Activated CD8-positive, alpha-beta memory T cell treated with anti-CD3 and anti-CD28 coated beads, Interleukin-2, amount 50 U/mL, for 24 hours (primary cell): ENCODE measurements around the gene WNK2.

ENCODE experiments used
- DNase-seq: peaks from one replicate; pipeline ENCODE4 v3.0.0-alpha.2; 2020; ENCODE audit errors: extremely low read depth

Gene WNK2

DNA sequence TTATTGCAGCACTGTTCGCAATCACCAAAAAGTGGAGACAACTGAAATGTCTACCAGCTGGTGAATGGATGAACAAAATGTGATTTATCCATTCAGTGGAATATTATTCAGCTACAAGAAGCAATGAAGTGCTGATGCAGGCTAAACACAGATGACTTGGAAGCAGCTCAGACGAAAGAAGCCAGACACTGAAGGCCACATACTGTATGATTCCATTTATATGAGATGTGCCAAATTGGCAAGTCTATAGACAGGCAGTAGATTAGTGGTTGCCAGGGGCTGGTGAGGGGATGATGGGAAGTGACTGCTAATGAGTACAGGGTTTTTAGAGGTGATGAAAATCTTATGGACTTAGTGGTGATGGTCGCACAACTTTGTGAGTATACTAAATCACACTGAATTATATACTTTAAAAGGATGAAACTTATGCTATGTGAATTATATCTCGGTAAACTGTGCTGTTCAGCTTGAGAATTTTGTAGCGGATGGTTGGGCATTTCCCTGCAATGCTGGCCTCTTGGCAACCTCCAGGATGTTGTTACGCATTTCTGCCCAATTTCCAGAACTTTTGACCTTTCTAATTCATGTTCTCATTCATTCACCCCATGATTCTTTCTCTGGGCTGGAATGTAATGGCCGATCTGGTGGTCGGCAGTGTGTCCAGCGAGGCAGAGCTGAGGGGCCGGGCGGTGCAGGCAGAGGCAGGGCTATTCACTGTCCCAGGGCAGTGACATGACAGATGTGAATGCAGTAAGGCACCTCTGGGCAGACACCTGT lies 22.0 kb upstream of the WNK2 start:
- DNase-seq, result no peak

GRCh38 chr9:93164085-93164484 lies 19.9 kb upstream of the WNK2 start:
- no peak for DNase-seq

GRCh38 chr9:93166699-93167098 lies 17.2 kb upstream of the WNK2 start:
- DNase-seq, result no peak

DNA sequence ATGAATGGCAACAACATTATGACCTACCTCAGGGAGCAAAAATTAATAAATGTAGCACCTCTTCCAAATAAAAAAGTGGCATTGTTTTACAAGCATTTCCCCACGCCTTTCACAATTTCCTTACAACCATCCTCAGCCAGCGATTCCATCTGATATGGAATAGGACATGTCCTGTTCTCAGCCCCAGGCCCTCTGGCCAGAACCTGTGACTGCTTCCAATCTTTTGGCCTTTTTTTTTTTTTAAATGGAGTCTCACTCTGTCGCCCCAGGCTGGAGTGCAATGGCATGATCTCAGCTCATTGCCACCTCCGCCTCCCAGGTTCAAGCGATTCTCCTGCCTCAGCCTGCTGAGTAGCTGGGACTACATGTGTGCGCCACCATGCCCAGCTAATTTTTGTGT lies 16.8 kb upstream of the WNK2 start:
- DNase-seq, result no peak

GRCh38 chr9:93167838-93168237 lies 16.1 kb upstream of the WNK2 start:
- DNase-seq, result no peak

DNA sequence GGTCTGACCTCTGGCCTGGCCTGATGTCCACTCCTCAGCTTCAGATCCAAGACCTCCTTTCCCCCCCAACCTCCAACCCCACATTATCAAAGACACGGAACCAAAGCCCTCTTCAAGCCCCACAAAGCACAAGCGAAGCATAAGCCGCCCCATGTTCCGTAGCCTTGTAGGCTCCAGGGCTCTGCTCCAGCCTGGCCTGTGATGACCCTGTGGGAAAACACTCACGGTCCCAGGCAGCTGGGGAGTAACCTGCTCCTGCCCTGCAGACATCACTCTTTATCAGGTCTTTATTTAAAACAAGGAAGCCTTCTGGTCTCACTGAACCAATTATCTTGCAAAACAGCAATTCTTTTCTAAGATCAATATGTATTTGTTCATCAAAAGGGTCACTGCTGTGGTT lies 15.4 kb upstream of the WNK2 start:
- DNase-seq, result no peak

GRCh38 chr9:93169444-93169843 lies 14.5 kb upstream of the WNK2 start:
- no peak for DNase-seq

GRCh38 chr9:93170571-93170970 lies 13.4 kb upstream of the WNK2 start:
- no peak for DNase-seq

DNA sequence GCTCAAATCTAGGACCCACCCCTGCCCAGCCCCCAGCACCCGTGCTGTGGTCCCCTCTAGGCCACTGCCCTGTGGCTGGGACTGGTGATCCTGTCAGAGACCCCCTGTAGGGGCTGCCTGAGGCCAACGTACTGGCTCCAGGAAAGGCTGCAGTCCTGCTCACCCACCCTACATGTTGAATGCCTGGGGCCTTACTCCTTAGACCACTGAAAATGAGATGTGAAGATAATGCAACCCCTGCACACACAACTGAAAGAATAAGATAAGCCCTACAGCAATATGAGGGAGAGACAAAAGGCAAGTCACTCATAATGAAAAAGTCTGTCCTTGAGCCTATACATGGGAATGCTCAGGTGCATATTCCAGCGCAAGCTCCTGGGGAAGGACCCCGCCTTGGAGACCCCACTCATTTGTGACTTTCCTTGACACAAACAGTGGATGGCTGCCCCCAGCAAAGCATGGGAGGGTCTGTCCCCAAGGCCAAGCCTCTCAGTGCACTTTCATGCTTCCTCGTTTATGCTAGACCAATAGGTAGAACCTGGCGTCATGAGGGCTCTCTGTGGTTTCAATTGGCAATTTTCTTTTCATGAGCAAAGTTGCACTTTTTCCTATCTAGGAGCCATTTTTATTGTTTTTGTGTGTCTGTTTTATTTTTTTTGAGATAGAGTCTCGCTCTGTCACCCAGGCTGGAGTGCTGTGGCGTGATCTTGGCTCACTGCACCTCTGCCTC lies 12.5 kb upstream of the WNK2 start:
- no peak for DNase-seq

DNA sequence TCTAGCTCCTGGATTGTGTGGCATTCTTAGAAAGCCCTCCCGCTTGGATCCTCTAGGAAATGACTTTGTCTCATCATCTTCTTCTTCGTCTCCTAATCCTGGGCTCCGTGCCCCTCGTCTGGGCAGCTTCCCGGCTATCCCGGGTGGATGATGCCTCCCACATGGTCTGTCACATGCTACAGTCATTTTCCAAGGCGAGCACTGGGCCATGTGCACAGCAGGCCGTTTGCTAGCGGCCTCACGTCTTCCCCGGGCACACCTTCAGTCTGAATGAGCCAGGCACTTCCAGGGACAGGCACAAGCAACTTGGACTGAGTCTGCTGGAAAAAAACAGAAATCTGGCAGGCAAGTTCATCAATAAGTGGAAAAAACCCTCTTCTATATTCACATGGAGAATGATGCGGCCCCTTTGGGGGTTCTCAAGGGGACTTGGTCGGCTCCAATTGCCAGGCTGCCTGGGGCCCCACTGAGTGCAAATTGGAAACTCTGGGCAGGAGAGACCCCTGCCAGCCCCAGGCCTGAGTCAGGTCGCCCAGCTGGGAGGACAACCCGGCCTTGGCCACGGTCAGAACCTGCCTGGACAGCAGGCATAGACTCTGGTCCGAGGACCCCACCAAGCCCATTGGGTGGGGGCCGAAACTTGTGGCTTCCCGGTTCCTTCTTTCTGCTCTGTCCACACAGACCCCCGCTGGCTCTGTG lies 11.1 kb upstream of the WNK2 start:
- no peak for DNase-seq

GRCh38 chr9:93173365-93174051 lies 10.4 kb upstream of the WNK2 start:
- no peak for DNase-seq

- no peak for DNase-seq
These were observed 9.0 kb upstream of the WNK2 start for GRCh38 chr9:93174976-93175375.

DNA sequence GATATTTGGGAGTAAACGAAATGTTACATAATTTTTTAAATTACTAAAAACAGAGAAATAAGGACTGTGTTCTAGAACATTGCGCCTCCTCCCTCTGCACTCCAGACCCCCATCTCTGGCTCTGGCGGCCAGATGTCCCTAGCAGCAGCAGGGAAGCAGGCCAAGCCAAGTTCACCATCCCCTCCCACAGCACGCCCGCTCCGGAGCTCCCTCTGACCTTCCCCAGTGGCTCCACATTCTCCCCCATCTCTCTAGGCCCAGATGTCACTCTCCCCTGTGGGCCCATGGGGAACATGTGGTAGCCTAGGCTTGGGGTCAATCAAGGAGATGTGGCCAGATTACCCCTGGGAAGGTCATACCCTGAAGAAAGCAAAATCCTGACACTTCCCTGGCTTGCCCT lies 6.3 kb upstream of the WNK2 start:
- no peak for DNase-seq

GRCh38 chr9:93178851-93179786 lies 4.8 kb upstream of the WNK2 start:
- no peak for DNase-seq

GRCh38 chr9:93180938-93181337 lies 3.0 kb upstream of the WNK2 start:
- DNase-seq, result no peak

DNA sequence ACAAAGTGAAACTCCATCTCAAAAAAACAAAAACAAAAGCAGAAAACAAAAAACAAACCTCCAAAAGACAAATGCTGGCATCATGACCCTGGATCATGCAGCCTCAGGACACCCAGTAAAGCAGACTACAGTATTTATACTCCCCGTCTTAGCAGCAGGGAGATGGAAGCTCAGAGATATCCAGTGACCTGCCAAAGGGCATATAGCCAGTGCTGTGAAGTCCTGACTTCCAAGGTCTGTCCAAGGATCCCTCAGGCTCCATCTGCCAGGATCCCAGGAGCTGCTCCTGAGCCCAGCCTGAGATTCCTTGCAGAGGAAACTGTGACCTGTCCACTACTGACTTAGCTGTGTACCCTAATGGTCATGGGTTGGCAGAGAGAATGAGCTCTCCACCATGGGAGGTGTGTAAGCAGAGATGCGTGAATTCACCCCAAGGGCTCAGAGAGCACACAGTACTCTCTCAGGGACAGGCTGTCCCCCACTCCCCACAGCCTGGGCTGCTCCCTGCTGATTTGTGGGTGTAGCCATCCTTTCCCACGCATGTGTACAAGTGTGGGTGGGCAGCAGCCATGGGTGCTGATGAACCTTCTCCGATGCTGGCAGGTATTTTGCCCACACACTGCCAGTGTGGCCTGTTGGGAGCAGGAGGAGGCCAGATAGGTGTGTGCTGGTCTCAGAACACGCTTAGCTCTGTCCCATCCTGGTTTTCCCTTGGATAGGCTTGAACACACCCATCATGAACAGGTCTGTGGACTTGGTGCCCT lies 2.1 kb upstream of the WNK2 start:
- no peak for DNase-seq

DNA sequence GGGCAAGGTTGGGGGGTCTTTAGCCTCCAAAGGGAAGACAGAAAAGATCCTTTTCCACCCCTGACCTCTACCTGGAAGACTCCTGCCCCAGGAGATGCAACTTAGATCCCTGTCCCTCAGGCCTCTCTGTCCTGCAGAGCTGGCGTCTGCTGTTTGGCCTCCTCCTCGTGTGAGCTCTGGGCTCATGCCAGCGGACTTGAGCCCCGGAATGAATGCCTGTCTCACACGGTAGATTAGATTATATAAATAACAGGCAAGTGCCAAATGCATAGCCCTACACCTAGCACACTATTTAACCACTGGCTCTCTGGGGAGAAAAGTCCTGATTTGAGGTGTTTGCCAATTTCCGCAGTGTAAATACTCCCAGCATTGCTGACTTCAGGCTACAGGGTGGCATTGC lies 1.4 kb upstream of the WNK2 start:
- no peak for DNase-seq

DNA sequence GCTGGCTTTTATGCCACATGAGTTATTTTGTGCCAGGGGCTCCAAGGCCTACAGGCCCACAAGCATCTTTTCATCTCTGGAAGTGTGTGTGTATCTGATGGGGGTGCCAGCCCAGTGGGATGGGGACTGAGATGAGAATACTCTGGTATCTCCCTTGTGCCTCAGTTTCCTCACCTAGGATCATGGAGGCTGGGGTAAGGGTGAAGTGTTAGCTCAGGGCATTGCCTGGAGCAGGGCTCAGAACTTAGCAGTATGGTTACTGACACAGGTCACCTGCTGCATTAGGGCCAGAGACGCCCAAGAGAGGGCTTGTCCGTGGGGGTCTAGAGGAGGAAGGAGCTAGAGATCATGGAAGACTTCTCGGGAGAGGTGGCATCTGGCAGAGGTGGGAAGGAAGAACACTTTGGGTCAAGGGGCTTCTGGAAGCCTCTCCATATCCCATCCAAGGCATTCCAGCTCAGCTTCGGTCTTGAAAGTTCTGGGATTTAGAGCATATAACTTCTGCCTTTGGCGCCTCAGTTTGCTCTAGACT lies 742 bp upstream of the WNK2 start:
- no peak for DNase-seq

DNA sequence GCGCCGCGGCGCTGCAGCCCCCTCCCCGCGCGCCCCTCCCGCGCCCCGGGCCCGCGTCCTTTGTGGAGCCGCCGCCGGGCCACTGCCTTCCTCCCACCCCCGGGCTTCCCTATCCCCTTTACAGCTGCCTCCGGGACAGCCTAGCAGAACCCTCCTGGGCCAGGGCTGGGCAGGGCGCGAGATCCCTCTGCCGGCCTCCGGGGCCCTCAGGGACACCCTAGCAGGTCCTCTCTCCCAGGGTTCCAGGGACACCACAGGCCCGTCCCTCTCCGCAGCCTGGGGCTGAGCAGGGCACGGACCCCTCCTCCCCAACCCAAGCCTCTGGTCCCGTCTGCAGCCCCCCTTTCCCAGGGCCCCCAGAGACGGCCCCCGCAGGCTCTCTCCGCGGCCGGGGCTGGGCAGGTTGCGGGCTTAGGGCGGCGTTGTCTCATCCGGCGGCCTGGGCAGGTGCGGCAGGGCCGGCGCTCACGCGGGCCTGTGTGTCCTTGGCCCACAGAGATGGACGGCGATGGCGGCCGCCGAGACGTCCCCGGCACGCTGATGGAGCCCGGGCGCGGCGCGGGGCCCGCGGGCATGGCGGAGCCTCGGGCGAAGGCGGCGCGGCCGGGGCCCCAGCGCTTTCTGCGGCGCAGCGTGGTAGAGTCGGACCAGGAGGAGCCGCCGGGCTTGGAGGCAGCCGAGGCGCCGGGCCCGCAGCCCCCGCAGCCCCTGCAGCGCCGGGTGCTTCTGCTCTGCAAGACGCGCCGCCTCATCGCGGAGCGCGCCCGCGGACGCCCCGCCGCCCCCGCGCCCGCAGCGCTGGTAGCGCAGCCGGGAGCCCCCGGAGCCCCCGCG lies 710 bp downstream of the WNK2 start:
- no peak for DNase-seq
